ENCODE data around the gene STUM.
"Not testable (repeated sequence)": the region's sequence is repeated elsewhere in the genome, so short reads cannot be mapped to it uniquely, and the experiment has no call there.

STUM gene

GRCh38 chr1:226603858-226604559 is 55.4 kb downstream of the STUM start:
- TF ChIP-seq POLR2A (IDR thresholded peaks at IDR 0.05; ENCODE audit: low read length) (no peak), GATA1 (IDR thresholded peaks at IDR 0.05; ENCODE audit: low read depth, low read length) (no peak)
- no peak for DNase-seq

DNA sequence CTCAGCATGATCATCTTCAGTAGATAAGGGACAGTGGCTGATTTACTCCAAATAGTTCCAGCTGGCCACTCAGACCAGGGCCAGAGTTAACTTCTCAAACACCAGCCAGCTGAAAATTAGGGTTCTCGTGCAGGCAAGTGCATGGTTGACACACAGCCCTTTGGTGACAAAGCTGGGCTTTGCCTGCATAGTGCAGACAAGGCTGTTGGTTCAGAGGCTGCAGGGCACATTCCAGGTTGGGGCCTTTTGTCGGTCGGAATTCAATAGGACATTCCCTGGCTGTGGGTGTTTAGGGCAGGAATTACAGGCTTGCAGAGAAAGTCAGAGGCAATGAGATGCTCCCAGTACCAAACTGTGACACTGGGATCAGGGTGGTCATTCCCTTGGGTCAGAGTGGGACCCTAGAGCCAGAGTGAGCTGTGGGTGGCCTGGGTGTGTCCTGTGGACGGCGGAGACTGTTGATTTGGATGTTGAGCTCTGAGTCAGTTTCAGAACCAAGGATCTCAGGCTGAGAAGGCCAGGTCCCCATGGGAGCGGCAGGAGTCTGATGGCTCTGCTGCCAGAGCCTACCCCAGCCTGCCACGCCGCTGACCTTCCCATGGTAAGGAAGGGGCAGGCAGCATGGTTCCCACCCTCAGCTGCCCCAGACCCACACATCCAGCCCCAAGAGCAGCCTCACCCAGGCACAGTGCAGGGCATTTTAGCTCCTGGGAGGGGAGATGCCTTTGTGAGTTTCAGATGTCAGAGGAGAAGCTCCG is 56.2 kb downstream of the STUM start:
- DNase-seq, result no peak
- TF ChIP-seq POLR2A (IDR thresholded peaks at IDR 0.05; ENCODE audit: low read length) (no peak), GATA1 (IDR thresholded peaks at IDR 0.05; ENCODE audit: low read depth, low read length) (no peak)

DNA sequence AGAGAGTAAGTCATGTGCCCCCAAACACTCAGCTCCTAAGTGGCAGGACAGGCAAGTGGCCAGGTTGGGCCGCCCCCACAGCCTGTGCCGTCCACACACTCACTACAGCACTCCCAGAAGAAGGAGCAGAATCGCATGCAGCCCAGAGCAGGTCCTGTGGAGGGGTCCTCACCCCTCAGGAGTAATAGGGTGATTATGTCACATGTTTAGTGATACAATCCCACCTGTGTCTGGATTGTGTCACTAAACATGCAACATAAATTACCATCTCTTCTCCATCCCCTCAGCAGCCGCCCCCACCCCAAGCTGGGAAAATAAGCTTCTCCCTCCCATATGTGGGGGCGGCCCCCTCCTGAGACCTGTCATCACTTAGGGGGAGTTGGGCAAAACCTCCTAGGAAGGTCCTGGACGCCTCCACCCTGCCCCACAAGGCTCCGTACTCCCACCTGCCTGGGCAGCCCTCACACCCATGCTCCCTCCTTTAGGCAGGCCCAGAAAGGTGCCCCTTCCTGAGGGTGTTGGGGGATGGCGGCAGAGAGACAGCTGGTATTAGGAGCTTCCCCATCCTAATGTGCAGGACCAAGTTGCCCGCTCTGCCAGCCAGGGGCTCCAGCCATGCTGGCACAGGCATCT is 56.9 kb downstream of the STUM start:
- DNase-seq, result no peak
- TF ChIP-seq POLR2A (IDR thresholded peaks at IDR 0.05; ENCODE audit: low read length) (no peak), GATA1 (IDR thresholded peaks at IDR 0.05; ENCODE audit: low read depth, low read length) (no peak)

DNA sequence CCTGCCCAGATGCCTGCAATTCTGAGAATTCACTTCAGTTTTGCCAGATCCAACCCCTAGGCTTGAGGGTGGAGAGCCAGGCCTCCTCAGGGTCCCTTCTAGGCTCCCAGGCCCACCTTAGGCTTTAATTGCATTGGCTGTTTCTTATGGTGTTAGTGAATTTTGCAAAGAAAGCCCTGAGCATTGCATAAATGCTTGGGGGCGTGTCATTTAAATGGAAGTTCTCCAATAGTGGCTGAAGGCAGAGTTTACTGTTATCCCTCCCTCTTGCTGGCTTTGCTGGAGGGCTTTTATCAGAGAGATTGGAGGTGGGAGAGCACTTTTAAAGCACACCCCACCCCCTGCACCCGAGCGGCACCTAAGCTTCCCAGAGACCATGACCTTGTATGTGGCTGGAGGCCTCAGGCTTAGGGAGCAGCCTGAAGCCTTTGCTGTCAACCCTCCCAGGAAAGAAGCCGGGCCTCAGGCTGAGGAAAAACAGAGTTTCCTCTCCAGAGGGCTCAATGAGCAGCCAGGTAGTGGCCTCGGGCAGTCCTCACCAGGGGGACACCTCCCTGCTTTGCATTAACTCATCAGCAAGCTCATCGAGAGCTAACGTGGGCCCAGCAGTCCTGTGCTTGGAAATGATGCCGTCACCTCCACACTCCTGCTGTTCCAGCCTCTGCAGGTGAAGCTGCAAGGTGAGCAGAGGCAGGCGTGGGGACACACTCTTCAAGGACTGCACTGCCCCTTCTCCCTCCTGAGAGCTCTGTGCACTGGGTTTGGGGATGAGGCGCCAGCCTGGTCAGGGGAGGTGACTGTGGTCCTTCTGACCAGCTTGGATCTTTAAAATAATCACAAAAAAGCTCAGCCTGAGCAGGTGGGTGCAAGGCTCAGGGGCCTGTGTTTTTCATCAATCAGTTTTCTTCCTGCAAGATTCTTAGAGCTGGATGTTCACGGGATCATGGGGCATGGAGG is 58.0 kb downstream of the STUM start:
- no peak for DNase-seq

DNA sequence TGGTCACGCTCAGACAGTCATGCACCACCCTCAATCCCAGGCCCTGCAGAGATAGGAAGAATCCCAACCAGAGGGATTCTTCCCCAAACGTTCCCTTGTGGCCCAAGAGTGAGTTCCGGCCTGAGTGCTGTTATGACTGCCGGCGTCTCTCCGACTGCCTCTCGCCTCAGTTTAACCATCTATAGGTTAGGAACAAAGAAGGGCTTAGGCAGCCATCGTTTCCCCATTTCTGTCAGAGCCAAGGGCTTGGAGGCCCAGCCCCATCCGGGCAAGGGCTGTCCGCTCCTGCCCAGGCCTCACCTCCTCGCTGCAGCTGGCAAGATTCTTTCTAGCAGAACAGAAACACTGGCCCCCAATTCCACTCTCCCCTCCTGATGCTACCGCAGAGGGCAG is 58.7 kb downstream of the STUM start:
- no peak for DNase-seq
- TF ChIP-seq GATA1 (IDR thresholded peaks at IDR 0.05; ENCODE audit: low read depth, low read length) (no peak), POLR2A (IDR thresholded peaks at IDR 0.05; ENCODE audit: low read length) (no peak)

More for the DNA sequence above, 58.0 kb downstream of the STUM start:
- TF ChIP-seq GATA1 (IDR thresholded peaks at IDR 0.05; ENCODE audit: low read depth, low read length) (no peak), POLR2A (IDR thresholded peaks at IDR 0.05; ENCODE audit: low read length) (no peak)

DNA sequence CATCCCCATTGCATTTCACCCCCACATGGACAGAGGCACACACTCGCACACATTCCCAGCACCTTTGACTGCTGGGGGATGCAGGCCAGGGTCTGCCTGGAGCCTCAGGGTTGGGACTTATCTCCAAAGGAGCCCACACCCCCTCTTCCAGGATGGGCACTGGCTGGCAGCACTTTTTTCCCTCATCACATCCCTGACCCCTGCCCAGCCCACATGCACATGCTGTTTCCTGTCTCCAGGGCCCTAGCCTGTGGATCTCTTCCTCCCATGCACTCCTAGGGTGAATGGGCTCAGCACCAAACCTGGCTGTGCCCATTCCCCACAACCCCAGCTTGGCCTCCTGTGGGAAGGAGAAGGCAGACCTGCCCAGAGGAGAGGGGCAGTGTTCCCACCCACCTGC is 59.3 kb downstream of the STUM start:
- no peak for DNase-seq
- no peak for TF ChIP-seq GATA1 (IDR thresholded peaks at IDR 0.05; ENCODE audit: low read depth, low read length)
- TF ChIP-seq POLR2A (IDR thresholded peaks at IDR 0.05; ENCODE audit: low read length), result no peak

DNA sequence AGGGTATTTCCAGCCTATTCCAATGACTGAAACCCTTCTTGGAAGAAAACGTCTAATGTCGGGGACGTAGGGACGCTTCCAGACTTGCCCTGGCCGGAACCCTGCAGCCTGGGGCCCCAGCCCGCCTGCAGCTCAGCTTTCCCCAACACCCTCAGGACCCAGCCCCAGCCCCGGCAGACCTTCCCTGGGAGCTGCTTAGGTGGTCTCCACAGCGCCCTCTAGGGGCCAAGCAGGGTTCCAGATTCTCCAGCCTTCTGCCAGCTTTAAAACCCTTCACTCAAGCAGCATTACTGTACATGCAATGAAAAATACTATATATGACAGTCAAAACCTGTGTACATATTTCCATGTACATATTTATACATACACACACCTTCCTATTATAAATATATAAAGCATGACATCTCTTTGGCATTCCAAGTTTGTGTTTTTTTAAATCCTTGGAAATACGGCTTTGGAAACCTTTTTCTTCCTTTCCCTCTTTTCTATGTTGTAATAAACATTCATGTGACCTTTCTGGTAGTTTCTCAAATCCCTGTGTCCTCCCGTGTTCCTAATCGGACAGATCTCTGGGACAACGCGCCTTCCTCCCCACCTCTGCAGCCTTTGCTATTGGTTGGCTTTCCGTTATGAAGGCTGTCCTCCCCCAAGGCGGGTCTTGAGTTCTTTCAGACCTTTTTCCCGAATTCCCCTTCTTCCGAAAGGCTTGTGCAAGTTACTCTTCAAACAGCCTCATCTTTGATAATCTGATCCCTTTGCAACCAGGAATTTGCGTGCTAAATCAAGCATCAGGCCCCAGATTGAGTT is 60.3 kb downstream of the STUM start:
- no peak for TF ChIP-seq POLR2A (IDR thresholded peaks at IDR 0.05; ENCODE audit: low read length)
- TF ChIP-seq GATA1 (IDR thresholded peaks at IDR 0.05; ENCODE audit: low read depth, low read length), result no peak
- DNase-seq, result peak; percentile 70 to 83

DNA sequence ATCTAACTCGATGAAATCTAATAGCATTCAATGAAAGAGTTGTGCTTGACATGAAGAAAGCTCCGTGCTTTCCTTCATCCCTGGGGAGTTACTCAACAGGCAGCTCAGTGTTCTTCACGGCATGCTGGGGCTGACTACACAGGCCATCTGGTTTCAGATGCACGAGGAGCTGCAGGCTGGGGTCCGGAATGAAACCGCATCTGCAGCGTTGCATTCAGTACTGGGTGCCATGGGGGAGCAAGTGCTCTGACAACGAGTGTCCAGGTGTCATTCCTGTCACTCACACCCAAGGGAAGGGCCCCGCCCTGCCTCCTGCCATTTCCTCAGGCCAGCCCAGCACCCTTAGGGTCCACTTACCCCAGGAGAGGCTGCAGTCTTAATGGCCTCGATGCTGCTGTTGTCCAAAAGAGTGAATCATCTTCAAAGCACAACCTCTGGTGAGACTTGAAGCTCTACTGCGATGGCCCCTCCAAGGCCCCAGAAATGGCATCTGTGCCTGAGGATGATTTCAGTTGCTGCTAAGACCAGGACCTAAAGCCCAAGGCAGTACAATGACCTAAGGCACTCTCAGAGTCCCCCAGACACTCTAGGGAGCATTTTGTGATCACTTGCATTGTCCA is 61.4 kb downstream of the STUM start:
- TF ChIP-seq GATA1 (IDR thresholded peaks at IDR 0.05; ENCODE audit: low read depth, low read length) (no peak), POLR2A (IDR thresholded peaks at IDR 0.05; ENCODE audit: low read length) (no peak)
- DNase-seq, result no peak

- TF ChIP-seq GATA1 (IDR thresholded peaks at IDR 0.05; ENCODE audit: low read depth, low read length) (no peak), POLR2A (IDR thresholded peaks at IDR 0.05; ENCODE audit: low read length) (no peak)
- no peak for DNase-seq
These were observed 62.1 kb downstream of the STUM start for GRCh38 chr1:226610671-226611070.

DNA sequence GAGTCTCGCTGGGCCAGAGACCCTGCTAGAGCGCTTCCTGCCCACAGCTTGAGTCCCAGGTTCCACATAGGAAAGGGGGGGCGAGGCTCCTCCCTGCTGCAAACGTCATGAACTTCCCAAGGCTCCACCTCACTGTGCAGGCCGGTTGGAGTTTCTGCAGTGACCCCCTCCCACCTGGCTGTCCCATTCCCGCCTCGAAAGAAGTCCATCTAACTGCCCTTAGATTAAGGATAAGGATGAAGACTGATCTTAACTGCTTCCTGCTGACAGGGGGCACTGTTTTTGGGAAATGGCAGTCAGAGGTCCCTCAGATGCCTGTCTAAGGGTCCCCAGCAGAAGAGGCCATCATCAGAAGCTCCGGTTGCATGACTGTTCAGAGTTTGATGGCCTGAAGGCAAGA is 62.7 kb downstream of the STUM start:
- TF ChIP-seq POLR2A (IDR thresholded peaks at IDR 0.05; ENCODE audit: low read length), result no peak
- no peak for TF ChIP-seq GATA1 (IDR thresholded peaks at IDR 0.05; ENCODE audit: low read depth, low read length)
- no peak for DNase-seq

- DNase-seq, result not testable (repeated sequence)
These were observed 63.4 kb downstream of the STUM start for GRCh38 chr1:226611980-226612379.

DNA sequence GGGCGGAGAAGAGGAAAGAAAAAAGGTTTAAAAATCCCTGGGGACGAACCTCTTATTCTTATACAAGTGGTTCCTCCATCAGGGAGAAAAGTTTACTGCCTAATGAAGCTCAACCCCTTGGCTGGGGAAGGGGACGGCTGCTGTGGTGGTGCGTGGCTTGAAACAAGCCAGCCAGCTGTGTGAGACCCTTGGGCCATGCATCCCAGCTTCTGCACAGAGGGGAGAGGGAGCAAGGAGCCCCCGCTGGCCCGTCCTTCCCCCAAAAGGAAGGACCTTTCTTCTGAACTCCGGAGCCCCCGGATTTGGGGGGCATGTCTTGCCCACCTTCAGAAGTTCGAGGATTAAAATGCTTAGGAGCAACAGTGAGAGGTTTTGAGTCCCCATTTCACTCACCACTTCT is 67.3 kb downstream of the STUM start:
- no peak for DNase-seq
- TF ChIP-seq GATA1 (IDR thresholded peaks at IDR 0.05; ENCODE audit: low read depth, low read length), result no peak

GRCh38 chr1:226616636-226617035 is 68.1 kb downstream of the STUM start:
- DNase-seq, result no peak
- TF ChIP-seq POLR2A (IDR thresholded peaks at IDR 0.05; ENCODE audit: low read length) (no peak), GATA1 (IDR thresholded peaks at IDR 0.05; ENCODE audit: low read depth, low read length) (no peak)

Data from erythroblast (primary cell).